H4 (cell line): ENCODE data around the gene ZNF443. TPM values are rescaled to one million over a fixed set of nuclear protein-coding genes. Genes with fewer than 3 reads are reported as not detected.
"Not testable (repeated sequence)": the region's sequence is repeated elsewhere in the genome, so short reads cannot be mapped to it uniquely, and the experiment has no call there.

Experiments
- DNase-seq: peaks from one replicate; pipeline ENCODE4 v3.0.0-alpha.2; 2015; ENCODE audit warnings: low spot score
- total RNA-seq: library from RNA; depleted of rRNA; stranded (reverse); fragments of >200 nt; shearing (Covaris generic); gene quantifications from 2 replicates; pipeline ENCODE4 v1.2.3, GENCODE V29; 2014; rRNA removed

Gene ZNF443
- 2.1 and 3.1 TPM in 2 replicates for total RNA-seq

DNA sequence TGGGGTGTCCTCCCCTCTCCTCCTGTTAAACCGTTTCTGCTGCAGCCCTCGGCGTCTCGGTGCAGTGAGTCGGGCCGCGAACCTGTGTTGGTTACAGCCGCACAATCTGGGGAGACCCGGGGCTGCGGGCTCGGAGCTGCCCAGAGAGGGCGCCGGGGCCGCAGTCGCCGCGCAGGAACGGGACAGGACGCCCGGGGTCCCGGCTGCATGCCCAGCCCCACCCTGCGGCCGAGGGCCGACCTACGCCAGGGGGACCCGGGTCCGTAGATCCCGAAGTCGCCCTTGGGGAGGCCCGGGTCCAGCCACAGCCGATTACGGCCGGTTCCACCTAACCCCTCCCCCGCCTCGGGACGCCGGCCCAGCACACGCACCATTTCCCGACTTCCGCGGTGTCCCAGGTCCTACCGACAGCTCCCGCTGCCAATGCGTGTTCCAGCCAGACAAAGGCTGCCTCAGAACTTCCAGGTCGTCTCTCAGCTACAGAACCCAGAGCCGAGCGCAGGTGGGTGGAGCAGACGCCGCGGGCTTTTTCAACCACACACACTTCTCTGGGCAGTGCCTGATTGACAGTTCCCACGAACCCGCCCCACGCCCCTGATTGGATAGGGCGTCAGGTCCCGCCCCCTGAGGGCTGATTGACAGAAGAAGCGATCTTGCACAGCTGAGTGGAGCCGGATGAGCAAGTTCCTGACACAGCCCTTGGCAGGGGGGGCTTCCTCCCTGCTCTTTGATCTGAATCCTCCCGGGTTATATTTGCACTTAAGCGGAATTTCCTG is at the start of gene ZNF443:
Gene ZNF443, minus strand, starts transcription at position 481 of the 776 bp plus-strand sequence. Its CDS starts 107 bp downstream, at position 374.
- DNase-seq = peak; percentile 94

DNA sequence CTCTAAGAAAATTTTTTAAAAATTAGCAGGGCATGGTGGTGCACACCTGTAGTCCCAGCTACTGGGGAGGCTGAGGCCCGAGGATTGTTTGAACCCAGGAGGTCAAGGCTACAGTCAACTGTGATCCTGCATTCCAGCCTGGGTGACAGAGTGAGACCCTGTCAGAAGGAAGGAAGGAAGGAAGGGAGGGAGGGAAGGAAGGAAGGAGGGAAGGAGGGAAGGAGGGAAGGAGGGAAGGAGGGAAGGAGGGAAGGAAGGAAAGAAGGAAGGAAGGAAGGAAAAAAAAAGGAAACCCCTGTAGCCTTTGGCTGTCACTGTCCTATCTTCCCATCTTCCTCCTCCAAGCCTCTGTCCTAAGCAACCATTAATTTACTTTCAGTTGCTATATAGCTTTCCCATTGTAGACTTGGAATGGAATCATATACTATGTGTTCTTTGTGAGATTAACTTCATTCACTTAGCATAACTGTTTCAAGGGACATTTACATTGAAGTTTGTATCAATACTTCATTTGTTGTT is 45.5 kb upstream of the ZNF443 start:
- not testable (repeated sequence) for DNase-seq

- no peak for DNase-seq
These were observed 44.8 kb upstream of the ZNF443 start for GRCh38 chr19:12485571-12485970.

- DNase-seq = no peak
These were observed 44.2 kb upstream of the ZNF443 start for GRCh38 chr19:12485052-12485416.

DNA sequence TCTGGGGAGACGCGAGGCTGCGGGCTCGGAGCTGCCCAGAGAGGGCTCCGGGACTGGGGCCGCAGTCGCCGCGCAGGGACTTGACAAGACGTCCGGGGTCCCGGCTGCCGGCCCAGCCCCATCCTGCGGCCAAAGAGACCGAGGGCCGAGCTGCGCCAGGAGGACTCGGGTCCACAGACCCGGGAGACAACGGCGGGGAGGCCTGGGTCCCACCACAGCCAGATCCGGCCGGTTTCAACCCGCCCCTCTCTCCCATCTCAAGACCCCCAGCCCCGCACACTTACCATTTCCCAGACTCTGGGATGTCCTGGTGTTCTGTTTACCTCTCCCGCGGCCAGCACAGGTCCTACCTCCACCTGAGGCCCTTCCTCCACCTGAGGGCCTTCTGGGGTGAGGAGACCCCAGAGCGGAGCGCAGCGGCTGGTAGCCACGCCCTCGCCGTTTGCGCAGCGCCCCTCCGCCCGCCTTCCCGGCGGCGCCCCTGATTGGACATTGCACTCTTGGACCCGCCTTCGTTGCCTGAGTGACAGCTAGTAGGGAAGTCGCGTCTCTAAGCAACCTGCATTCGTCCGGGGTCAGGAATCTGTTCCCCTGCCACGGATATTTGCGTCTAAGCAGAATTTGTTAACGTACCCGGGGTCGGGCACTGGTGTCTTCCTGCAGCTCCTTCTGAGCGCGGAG is 43.7 kb upstream of the ZNF443 start, which contains the start of gene ZNF709:
Gene ZNF709, minus strand, starts transcription at position 446 of the 681 bp plus-strand sequence. Its CDS starts 159 bp downstream, at position 287.
- DNase-seq = peak; percentile 41

DNA sequence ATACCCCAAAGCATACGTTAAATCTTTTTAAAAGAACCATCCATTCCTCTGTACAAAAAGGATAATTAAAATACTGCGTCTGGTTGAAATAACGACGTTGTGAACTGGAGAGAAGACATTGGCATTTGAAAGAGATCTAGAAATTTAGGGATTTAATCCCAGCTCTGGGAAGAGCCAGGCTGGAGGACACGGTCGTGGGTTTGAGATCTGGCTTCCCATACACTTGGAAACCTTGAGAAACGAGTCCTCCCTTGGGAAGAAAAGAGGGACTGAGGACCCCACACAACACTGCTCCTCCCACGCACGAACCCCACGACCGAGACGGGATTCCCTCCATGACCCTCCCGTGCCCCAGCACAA is 43.2 kb upstream of the ZNF443 start:
- DNase-seq = no peak

DNA sequence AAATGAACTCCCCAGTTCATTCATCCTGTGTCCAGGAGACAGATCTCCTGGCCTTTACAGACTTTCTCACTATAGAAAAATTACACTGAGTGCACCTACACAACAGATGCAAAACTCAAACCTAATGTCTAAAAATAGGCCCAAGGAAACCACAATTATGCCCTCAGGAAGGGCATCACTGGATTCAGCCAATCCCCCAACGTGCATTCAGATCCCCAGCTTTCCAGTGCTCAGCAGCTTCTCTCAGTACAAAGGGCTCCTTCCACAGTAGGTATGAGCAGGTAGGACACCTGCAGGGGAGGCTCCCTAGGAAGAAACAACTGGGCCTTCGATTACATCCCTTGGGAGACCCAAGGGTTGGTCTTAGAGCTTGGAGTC is 41.7 kb upstream of the ZNF443 start:
- DNase-seq = no peak

DNA sequence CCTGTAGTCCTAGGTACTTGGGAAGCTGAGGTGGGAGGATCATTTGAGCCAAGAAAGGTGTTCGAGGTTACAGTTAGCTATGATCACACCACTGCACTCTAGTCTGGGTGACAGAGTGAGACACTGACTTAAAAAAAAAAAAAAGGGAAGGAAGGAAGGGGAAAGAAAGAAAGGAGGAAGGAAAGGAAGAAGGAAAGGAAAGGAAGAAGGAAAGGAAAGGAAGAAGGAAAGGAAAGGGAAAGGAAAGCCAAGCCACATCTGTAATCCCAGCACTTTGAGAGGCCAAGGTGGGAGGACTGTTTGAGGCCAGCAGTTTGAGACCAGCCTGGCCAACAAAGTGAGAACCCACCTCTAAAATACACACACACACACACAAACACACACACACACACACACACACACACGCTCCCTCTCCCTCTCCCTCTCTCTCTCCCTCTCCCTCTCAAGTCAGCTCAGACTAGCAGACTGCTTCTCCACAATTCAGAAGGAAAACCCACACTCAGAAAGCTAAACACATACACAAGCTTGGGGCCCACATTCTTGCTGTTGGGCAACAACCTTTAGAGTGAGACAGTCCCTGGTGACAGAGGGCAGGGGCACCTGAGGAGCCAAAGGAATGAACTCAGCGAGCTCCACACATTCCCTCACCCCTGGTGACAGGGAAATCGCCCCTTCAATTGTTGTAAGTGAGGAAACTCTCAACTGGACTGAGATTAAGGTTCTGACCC is 41.1 kb upstream of the ZNF443 start:
- no peak for DNase-seq

DNA sequence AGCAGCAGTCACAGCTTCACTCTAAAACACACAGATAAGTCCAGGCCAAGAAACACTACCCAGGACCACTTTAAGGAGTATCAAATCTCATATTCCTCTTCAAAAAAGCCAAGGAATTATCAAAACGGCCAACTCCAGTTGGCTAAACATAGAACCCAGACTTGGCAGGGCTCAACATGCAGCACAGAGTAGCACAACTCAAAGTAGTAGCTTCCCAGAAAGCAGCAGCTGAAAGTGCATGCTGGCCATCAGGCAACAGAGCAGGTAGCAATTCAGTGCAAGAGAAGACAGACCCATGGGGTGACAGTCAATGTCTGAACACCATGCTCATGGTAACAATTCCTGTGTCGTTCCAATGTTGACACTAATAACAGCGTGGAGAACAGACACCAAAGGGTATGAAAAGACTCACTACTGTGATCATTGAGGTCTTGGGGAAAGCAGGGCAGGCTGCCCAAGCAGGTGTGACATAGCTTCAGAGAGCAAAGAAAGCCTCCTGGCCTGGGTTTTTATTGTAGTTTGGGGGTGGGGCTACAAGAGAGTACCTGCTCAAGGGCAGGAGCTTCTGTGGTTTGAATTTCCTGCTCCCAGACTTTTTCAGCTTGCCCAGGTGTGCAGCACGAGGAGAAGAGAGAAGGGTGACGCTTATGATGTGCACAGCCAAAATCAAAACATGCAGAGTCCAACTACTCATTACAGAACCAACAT is 37.6 kb upstream of the ZNF443 start:
- no peak for DNase-seq

DNA sequence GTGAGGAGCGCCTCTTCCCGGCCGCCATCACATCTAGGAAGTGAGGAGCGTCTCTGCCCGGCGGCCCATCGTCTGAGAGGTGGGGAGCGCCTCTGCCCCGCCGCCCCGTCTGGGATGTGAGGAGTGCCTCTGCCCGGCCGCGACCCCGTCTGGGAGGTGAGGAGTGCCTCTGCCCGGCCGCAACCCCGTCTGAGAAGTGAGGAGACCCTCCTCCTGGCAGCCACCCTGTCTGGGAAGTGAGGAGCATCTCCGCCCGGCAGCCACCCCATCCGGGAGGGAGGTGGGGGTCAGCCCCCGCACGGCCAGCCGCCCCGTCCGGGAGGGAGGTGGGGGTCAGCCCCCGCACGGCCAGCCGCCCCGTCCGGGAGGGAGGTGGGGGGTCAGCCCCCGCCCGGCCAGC is 26.8 kb upstream of the ZNF443 start:
- not testable (repeated sequence) for DNase-seq

DNA sequence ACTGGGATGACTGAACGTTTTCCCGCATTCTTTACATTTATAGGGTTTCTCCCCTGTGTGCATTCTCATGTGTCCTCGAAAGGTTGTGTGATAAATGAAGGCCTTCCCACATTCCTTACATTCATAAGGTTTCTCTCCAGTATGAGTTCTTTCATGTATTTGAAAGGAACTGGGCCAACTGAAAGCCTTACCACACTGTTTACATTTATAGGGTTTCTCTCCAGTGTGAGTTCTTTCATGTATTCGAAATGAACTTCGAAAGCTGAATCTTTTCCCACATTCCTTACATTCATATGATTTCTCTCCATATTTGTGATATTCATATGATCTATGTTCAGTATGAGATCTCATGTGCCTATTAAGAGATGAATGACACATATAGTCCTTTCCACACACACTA is 24.4 kb upstream of the ZNF443 start:
- DNase-seq = no peak

GRCh38 chr19:12464769-12465168 is 23.9 kb upstream of the ZNF443 start:
- no peak for DNase-seq

GRCh38 chr19:12464139-12464538 is 23.3 kb upstream of the ZNF443 start:
- DNase-seq = not testable (repeated sequence)

DNA sequence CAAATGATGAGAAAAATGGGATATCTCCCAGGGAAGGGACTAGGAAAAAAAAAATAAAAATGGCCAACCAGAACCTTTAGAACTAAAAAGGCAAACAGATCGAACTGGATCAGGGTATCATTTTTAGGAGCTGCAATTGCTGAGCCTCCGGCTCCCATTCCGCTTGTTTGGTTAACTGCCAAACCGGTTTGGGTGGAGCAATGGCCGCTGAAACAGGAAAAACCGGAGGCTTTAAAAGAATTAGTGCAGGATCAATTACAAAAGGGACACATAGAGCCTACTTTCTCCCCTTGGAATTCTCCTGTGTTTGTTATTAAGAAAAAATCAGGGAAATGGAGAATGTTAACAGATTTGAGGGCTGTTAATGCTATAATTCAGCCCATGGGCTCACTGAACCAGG is 12.7 kb upstream of the ZNF443 start:
- DNase-seq = no peak

DNA sequence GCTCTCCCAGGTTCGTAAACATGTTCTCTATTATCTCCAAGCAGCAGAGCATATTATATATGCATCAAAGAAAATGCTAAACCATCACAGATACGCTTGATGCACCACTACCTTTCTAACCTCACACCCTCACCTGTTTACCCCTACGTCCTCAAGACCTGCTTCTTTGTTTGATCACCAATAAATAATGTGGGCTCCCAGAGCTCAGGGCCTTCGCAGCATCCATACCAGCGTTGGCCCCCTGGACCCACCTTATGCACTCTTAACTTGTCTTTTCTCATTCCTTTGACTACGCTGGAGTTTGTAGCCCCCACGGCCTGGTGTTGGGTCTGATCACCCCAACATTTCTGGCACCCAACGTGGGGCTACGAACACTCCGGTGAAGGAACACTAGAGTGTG is 10.0 kb upstream of the ZNF443 start:
- no peak for DNase-seq

GRCh38 chr19:12448808-12449207 is 8.0 kb upstream of the ZNF443 start:
- no peak for DNase-seq

DNA sequence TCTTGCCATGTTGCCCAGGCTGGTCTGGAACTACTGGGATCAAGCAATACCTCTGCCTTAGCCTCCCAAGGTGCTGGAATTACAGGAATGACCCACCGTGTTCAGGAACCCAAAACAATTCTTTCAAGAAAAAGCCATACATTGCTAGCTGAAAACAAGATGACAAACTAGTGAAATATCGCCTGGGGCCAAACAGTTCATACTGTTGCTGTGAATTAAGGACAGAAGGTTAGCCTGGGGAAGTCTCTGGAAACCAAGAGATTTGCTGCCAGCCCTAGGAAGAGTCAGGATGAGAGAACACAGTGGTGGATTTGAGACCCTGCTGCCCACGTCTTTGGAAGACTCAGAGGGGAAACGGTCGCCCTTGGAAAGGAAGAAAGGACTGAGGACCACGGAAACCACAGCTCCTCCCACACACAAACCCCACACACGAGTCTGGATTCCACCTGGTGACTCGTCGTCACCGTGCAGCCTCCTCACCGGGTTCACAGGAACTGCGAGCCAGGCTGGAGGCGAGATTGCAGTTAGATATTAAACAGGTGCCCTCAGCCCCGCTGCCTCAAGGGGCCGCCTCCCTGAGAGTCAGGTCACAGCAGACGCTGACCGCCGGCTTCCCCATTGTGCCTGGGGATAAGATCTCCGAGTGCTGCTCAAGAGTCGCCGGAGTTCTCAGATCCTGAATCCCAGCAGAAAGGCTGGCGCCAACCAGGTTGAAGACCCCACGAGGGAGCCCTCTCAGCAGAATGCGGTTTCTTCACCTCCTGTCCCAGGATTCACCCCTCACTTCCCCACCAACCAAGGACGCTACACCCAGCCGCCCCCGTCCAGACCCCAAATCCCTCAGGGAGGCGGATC is 908 bp downstream of the ZNF443 start:
- not testable (repeated sequence) for DNase-seq

- not testable (repeated sequence) for DNase-seq
These were observed 10.0 kb downstream of the ZNF443 start for GRCh38 chr19:12430726-12431299.

GRCh38 chr19:12425888-12426274 is 14.9 kb downstream of the ZNF443 start:
- no peak for DNase-seq

DNA sequence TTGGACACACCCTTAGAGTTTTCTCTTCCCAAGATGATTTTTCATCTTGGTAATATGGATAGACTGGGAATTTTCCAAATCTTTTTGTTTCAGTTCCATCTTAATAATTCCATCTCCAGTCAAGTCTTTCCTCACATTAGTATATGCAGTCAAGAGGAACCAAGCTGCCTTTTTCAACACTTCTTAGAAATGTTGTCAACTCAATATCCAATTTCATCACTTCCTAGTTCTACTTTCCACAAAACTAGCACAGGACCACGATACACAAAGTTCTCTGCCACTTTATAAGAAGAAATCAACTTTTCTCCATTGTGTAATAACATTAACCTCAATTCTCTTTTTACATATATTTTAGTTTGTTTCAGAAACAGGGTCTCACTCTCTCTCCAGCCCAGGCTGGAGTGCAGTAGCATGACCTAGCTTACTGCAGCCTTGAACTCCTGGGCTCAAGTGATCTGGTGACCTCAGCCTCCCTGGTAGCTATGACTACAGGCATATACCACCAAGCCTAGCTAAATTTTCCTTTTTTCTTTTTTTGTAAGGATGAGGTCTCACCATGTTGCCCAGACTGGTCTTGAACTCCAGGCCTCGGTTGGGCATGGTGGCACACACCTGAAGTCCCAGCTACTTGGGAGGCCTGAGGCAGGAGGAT is 15.5 kb downstream of the ZNF443 start:
- no peak for DNase-seq
